Small intestine (tissue), 7 donors: ENCODE measurements around the gene AAGAB. TPM values are rescaled to one million over a fixed set of nuclear protein-coding genes. Genes with fewer than 3 reads are reported as not detected.

ENCODE experiments used
- DNase-seq, 2 donors: peaks; one replicate each; pipeline versions ENCODE4 v3.0.0 to v3.0.0-alpha.2; 2013
- FAIRE-seq: peaks from 2 replicates; lab custom pipeline; 2012; peaks lifted over from hg19 to GRCh38; lab: Jason Lieb, UNC
- H3K27ac ChIP-seq, 3 donors: one replicate each; pipeline ENCODE4 v1.5.1; 2013; ENCODE audit warnings: low read length in 2 of 3, mild to moderate bottlenecking in 2 of 3, control low read depth in 1 of 3, inconsistent platforms in 1 of 3, low read depth in 1 of 3, moderate library complexity in 1 of 3
- H3K27me3 ChIP-seq, 3 donors: one replicate each; pipeline ENCODE4 v1.6.1; 2013; ENCODE audit warnings: low read length in 3 of 3, inconsistent platforms in 1 of 3; ENCODE audit not compliant: control insufficient read depth in 3 of 3, insufficient read depth in 3 of 3
- H3K36me3 ChIP-seq, 3 donors: one replicate each; pipeline ENCODE4 v1.6.1; 2013; ENCODE audit warnings: low read length in 3 of 3, inconsistent platforms in 1 of 3, low read depth in 1 of 3, mild to moderate bottlenecking in 1 of 3, moderate library complexity in 1 of 3; ENCODE audit not compliant: control insufficient read depth in 3 of 3, insufficient read depth in 2 of 3
- H3K4me1 ChIP-seq, 3 donors: one replicate each; pipeline ENCODE4 v1.6.1; 2013; ENCODE audit warnings: low read length in 2 of 3, inconsistent platforms in 1 of 3, low read depth in 1 of 3, mild to moderate bottlenecking in 1 of 3, moderate library complexity in 1 of 3; ENCODE audit not compliant: control insufficient read depth in 3 of 3, insufficient read depth in 2 of 3
- H3K4me3 ChIP-seq, 3 donors: one replicate each; pipeline ENCODE4 v1.5.1; 2013; ENCODE audit warnings: low read length in 3 of 3, control low read depth in 1 of 3, inconsistent platforms in 1 of 3, low read depth in 1 of 3, mild to moderate bottlenecking in 1 of 3, moderate library complexity in 1 of 3
- H3K9me3 ChIP-seq, 2 donors: one replicate each; pipeline ENCODE4 v1.6.1; 2013; ENCODE audit warnings: low read depth in 1 of 2, low read length in 1 of 2; ENCODE audit not compliant: control insufficient read depth in 2 of 2, insufficient read depth in 1 of 2
- WGBS, 3 donors: extraction: QIAGEN DNeasy Blood & Tissue Kit; methylation state at CpG; one replicate each; pipeline ENCODE4 v1.1.7; 2013; 5-methylcytosine and 5-hydroxymethylcytosine counted together
- polyA plus RNA-seq, 4 donors: library from polyadenylated mRNA; stranded (reverse) in 3 of 4; unstranded in 1 of 4; fragments of 200-250 nt in 3 of 4; fragments of 120-200 nt in 1 of 4; gene quantifications; one replicate each; pipeline versions ENCODE4 v1.2.1 to v1.2.3, GENCODE V29; 2013
- donor health status: healthy with polysubstance abuse.
- donor health status: control.
- donor health status: control.
- donor health status: Bipolar disorder and iron deficiency.
- donor health status: healthy.

AAGAB gene
- polyA plus RNA-seq, 4 donors: 23.0 to 27.9 (median 25.8) TPM

DNA sequence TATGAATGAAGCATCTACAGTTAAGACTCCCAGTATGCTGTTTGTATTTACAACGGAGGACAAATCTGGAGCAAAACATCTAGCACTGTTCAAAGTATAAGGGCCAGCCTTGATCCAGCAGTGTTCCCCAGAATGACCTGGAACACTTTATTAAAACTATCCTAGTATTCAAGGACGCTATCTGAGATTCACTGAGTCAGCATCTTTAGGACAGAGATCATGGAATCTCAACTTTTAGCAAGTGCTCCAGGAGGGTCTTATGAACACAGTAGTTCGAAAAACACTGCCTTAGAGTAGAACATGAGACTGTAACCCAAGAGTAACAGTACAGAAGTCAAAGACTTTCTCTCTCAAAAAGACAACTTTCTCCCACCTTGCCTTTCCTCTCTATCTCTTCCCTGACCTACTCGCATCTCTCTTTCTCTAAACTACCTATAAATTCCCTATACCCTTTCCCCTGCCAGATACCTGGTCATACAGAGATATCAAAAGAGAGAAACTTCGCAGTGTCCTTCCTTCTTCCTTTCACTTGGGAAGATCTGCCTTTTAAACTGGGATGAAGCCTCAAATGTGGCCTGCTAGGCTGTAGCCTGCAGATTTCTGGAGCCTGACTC, 43.8 kb downstream of the AAGAB start:
- FAIRE-seq (no peak), DNase-seq (no peak)
- H3K27ac ChIP-seq: no peak overlapping the region
- no peak overlapping the region for H3K4me3 ChIP-seq
- peaks cover 0 to 9% (median 6%) of the 10 kb centered on the region in 3 donors for H3K36me3 ChIP-seq
- 97% methylated on average over 5 of the region's 5 CpGs for WGBS, 3 donors
- H3K27me3 ChIP-seq: no peaks in the 10 kb centered on the region
- H3K4me1 ChIP-seq: no peaks in the 10 kb centered on the region
- H3K9me3 ChIP-seq: no peaks in the 10 kb centered on the region

DNA sequence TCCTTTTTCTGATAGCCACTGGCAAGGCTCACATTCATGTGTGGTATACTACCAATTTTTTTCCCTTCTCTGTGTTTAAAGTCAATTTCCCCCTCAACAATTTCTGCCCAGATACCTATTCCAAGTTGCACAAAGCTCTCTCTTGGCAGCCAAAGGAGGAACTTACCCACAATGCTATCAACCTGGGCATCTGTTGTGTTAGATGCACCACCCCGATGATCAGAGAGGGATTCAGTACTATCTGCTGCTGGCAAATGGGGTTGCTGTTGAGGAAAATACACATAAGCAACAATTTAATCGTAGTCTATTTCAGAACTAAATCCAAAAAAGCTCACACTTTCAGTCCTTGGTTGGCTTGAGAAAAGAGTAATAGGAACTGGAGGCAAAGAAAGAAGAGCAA, 46.1 kb downstream of the AAGAB start:
- no peak for DNase-seq
- no peak for FAIRE-seq
- WGBS, 3 donors: 66 to 94% (median 83%) methylated on average over 2 of the region's 2 CpGs
- H3K36me3 ChIP-seq: peaks cover 0 to 13% (median 8%) of the 10 kb centered on the region in 3 donors
- H3K9me3 ChIP-seq: no peaks in the 10 kb centered on the region
- H3K27me3 ChIP-seq: no peaks in the 10 kb centered on the region
- H3K27ac ChIP-seq: no peak overlapping the region
- H3K4me1 ChIP-seq: no peaks in the 10 kb centered on the region
- H3K4me3 ChIP-seq: no peak overlapping the region

DNA sequence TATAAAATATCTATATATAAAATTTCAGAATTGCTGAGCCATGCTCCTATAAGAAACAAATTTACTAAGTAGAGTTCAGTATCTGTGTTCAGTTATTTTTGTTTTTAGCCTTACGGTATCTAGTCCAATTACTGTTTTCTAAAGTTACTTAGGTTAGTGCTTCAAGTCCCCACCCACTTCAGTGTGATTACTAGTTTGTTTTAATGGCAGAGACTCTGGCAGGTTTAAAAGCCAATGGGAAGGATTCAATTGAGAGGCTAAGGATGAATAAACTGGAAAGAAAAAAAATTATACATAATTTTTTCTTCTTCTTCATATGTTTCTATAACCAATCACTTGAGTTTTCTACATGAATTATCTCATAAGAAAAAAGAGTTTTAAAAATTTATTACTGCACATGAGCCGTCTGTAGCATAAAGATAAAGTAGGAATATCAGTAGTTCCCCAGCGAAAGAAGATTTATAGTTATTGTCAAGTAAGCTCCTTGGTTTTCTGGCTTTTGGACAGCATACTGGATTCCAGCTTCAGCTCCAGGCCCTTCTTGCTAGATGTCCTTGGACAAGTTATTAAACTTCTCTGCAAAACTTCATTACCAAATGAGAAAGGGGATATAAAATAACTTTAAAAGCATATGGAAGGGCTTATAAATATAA, 46.8 kb downstream of the AAGAB start:
- no peak overlapping the region for H3K4me3 ChIP-seq
- peaks cover 0 to 13% (median 8%) of the 10 kb centered on the region in 3 donors for H3K36me3 ChIP-seq
- no peaks in the 10 kb centered on the region for H3K4me1 ChIP-seq
- H3K9me3 ChIP-seq: no peaks in the 10 kb centered on the region
- DNase-seq (no peak), FAIRE-seq (no peak)
- WGBS, 3 donors: 96 to 99% (median 98%) methylated on average over 3 of the region's 3 CpGs
- H3K27ac ChIP-seq: no peak overlapping the region
- H3K27me3 ChIP-seq: no peaks in the 10 kb centered on the region

DNA sequence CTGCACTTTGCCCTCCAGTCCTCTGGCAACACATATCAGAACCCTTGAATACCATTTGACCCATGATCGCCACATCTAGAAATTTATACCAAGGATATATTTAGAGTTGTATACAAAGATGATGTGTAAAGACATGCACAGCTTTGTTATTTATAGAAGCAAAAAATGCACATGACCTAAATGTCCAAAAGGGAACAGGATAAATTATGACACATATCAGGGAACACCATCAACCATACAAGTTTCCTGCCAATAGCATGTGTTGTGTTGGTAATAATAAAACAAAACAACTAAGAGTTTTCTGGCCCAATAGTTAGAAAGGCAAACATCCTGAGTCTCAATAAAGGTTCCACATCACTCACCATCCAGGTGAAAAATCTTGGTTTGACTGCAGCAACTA, 51.5 kb downstream of the AAGAB start:
- no peak for DNase-seq
- 89 to 100% (median 94%) methylated on average over 1 of the region's 1 CpG for WGBS, 3 donors
- H3K4me3 ChIP-seq: no peak overlapping the region
- no peaks in the 10 kb centered on the region for H3K4me1 ChIP-seq
- no peaks in the 10 kb centered on the region for H3K27me3 ChIP-seq
- FAIRE-seq: no peak
- H3K36me3 ChIP-seq: peaks cover 2 to 10% (median 6%) of the 10 kb centered on the region in 3 donors
- no peaks in the 10 kb centered on the region for H3K9me3 ChIP-seq
- no peak overlapping the region for H3K27ac ChIP-seq

DNA sequence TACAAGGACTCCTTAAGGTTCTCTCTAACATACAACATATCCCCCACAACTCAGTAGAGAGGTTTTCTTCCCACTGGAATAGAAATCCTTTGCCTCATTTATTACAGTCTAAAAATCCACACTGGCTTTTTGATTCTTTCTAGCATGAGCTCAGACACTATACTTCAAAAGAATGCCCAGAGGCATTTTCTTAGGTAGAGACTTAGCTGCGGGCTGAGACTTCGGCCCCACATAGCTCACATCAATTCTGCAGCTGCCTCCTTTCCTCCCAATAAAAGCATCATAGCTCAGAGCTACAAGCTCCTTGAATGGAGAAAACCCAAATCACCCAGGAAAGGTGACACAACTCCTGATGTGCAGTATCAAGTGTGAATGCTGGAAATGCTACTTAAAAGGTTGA, 52.4 kb downstream of the AAGAB start:
- Histone ChIP-seq H3K9me3 (no peaks in the 10 kb centered on the region), H3K4me1 (peaks cover 0 to 1% (median 0%) of the 10 kb centered on the region in 3 donors), H3K36me3 (peaks cover 2 to 10% (median 6%) of the 10 kb centered on the region in 3 donors), H3K27me3 (no peaks in the 10 kb centered on the region), H3K27ac (no peak overlapping the region), H3K4me3 (no peak overlapping the region)
- FAIRE-seq (no peak), DNase-seq (no peak)
- 98% methylated on average over 2 of the region's 2 CpGs for WGBS, 3 donors

DNA sequence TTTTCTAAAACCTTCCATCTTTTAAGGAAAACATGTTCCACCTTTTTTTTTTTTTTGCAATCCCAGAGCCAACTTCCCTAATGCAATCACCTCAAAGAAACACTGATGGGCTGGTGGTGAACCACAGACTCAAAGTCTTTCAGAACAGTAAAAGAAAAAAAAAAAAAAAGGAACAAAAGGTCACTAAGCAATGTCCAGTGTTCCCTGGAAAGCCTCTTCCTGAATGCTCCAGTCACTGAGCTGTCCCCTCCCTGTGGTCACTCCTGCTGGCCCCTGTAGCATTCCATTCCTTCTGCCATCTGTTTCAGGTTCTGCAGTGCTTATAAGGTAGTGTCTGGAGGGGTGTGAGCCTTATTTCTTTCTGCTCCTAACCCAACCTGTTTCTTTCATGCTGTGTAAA, 53.3 kb downstream of the AAGAB start:
- no peaks in the 10 kb centered on the region for H3K9me3 ChIP-seq
- H3K27me3 ChIP-seq: no peaks in the 10 kb centered on the region
- H3K36me3 ChIP-seq: peaks cover 2 to 10% (median 2%) of the 10 kb centered on the region in 3 donors
- DNase-seq (no peak), FAIRE-seq (no peak)
- no peak overlapping the region for H3K4me3 ChIP-seq
- H3K27ac ChIP-seq: no peak overlapping the region
- peaks cover 0 to 9% (median 2%) of the 10 kb centered on the region in 3 donors for H3K4me1 ChIP-seq

DNA sequence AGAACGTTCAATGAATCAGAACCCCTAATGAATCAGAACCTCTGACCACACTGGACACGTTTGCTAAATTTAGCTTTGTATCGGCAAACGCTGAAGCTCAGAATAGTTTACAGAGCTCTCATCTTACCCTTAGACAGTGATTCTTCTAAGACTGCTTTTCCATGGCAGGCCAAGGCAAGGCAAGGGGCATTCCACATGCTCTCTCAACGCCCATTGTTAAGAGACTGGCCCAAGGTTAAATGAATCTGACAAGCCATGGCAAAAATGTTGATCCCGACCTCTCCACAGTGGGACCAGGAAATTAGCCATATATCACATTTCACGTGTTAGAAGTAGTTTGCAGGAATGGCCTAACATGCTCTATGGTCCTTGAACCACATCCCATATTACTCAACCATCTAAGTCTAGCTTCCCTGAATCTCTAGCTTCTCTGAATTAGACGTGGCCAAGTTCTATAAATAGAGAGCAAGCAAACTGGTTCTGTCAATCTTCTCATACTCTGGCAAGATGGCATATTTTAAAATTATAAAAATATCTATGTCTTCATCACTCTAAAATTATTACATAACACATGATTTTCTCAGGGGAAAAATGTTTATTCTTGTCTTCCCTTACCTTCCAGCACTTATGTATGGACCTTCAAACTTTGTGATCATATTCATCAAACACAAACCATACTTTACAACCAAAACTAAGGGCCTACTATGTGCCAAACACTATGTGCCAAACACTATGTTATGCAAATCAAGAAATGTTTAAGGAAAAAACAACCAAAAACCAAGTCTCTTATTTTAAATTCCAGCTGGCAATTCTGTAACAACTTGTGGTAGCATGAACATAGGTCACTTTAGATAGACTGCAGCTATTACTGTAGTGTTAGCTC, 54.3 kb downstream of the AAGAB start:
- DNase-seq (no peak), FAIRE-seq (no peak)
- Histone ChIP-seq H3K9me3 (no peaks in the 10 kb centered on the region), H3K27ac (no peak overlapping the region), H3K4me1 (peaks cover 0 to 10% (median 2%) of the 10 kb centered on the region in 3 donors), H3K36me3 (peaks cover 3 to 8% (median 5%) of the 10 kb centered on the region in 3 donors), H3K27me3 (no peaks in the 10 kb centered on the region), H3K4me3 (no peak overlapping the region)
- 78 to 86% (median 78%) methylated on average over 8 of the region's 8 CpGs for WGBS, 3 donors

DNA sequence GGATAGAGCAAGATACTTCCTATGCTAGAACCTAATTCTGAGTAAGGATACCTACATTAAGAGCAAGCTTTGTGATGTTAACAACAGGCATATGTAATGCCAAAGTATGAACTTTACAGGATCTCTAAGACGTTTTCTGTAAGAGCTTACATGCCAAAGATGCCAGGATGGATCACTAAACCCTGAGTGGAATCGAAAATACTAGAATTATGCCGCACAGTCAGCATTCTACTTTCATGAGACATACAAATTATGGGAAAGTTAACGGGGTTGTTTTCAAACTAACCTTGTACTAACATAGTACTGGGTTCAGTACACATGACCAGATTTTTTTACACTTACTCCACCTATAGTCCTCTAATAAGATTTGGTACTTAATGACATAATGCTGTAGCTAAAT, 55.1 kb downstream of the AAGAB start:
- H3K36me3 ChIP-seq: peaks cover 6 to 9% (median 8%) of the 10 kb centered on the region in 3 donors
- peaks cover 0 to 10% (median 2%) of the 10 kb centered on the region in 3 donors for H3K4me1 ChIP-seq
- DNase-seq (no peak), FAIRE-seq (no peak)
- H3K9me3 ChIP-seq: no peaks in the 10 kb centered on the region
- 91 to 93% (median 92%) methylated on average over 4 of the region's 4 CpGs for WGBS, 3 donors
- no peaks in the 10 kb centered on the region for H3K27me3 ChIP-seq
- no peak overlapping the region for H3K27ac ChIP-seq
- no peak overlapping the region for H3K4me3 ChIP-seq
